ENCODE data around the gene UCK1. TPM values are rescaled to one million over a fixed set of nuclear protein-coding genes. Genes with fewer than 3 reads are reported as not detected.
A peak's percentile ranks its signal among the peaks of the same experiment; 100 is the strongest.

Gene UCK1
- total RNA-seq, 1 donor from 2014 or later, result 32.2 TPM

DNA sequence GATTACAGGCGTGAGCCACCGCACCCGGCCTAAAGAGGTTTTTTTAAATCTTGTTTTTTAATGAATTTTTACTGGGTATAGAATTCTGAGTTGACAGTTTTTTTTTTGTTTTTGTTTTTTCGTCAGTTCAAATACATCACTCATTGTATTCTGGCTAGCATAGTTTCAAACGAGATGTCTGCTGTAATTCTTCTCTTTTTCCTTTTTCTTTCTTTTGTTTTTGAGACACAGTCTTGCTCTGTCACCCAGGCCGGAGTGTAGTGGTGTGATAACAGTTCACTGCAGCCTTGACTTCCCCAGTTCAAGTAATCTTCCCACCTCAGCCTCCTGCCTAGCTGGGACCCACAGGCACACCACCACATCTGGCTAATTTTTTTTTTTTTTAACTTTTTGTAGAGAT, 12.1 kb upstream of the UCK1 start:
- peaks cover 10% of the 10 kb centered on the region for H3K27me3 Mint-ChIP-seq (ENCODE audit: unreplicated experiment)
- DNase-seq (ENCODE audit: extremely low spot score, unreplicated experiment), result no peak
- H3K9me3 Mint-ChIP-seq (ENCODE audit: unreplicated experiment), result peaks cover 13% of the 10 kb centered on the region
- no peak overlapping the region for H3K4me3 Mint-ChIP-seq (ENCODE audit: unreplicated experiment)
- no peaks in the 10 kb centered on the region for H3K4me1 Mint-ChIP-seq (ENCODE audit: unreplicated experiment)
- peaks cover 6% of the 10 kb centered on the region for H3K36me3 Mint-ChIP-seq (ENCODE audit: unreplicated experiment)
- TF ChIP-seq, protein P1, sequence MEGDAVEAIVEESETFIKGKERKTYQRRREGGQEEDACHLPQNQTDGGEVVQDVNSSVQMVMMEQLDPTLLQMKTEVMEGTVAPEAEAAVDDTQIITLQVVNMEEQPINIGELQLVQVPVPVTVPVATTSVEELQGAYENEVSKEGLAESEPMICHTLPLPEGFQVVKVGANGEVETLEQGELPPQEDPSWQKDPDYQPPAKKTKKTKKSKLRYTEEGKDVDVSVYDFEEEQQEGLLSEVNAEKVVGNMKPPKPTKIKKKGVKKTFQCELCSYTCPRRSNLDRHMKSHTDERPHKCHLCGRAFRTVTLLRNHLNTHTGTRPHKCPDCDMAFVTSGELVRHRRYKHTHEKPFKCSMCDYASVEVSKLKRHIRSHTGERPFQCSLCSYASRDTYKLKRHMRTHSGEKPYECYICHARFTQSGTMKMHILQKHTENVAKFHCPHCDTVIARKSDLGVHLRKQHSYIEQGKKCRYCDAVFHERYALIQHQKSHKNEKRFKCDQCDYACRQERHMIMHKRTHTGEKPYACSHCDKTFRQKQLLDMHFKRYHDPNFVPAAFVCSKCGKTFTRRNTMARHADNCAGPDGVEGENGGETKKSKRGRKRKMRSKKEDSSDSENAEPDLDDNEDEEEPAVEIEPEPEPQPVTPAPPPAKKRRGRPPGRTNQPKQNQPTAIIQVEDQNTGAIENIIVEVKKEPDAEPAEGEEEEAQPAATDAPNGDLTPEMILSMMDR (IDR thresholded peaks at IDR 0.05), result no peak
- no peak overlapping the region for H3K27ac Mint-ChIP-seq (ENCODE audit: unreplicated experiment)

DNA sequence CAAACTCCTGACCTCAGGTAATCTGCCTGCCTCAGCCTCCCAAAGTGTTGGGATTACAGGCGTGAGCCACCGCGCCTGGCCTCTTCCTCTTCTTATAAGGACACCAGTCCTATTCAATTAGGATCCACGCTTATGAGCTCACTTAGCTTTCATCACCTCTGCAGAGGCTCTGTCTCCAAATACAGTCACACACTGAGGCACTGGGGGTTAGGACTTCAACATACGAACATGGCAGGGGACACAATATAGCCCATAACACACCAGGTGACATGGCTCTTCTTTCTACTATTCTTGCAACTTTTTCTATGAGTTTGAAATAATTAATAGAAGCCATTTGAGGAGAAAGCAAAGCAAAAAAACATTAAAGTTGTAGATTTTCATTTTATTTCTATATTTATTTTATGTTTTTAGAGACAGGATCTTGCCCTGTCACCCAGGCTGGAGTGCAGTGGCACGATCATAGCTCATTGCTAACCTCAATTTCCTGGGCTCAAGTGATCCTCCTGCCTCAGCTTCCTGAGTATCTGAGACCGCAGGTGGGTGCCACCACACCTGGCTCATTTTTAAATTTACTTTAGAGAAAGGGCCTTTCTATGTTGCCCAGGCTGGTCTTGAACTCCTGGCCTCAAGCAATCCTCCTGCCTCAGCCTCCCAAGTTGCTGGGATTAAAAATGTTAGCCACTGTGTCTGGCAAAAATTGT, 8.3 kb upstream of the UCK1 start:
- DNase-seq (ENCODE audit: extremely low spot score, unreplicated experiment), result no peak
- peaks cover 13% of the 10 kb centered on the region for H3K9me3 Mint-ChIP-seq (ENCODE audit: unreplicated experiment)
- H3K4me3 Mint-ChIP-seq (ENCODE audit: unreplicated experiment), result no peak overlapping the region
- no peak overlapping the region for H3K27ac Mint-ChIP-seq (ENCODE audit: unreplicated experiment)
- TF ChIP-seq, protein P1 (IDR thresholded peaks at IDR 0.05), result no peak
- peaks cover 6% of the 10 kb centered on the region for H3K36me3 Mint-ChIP-seq (ENCODE audit: unreplicated experiment)
- H3K4me1 Mint-ChIP-seq (ENCODE audit: unreplicated experiment), result no peaks in the 10 kb centered on the region
- no peaks in the 10 kb centered on the region for H3K27me3 Mint-ChIP-seq (ENCODE audit: unreplicated experiment)

DNA sequence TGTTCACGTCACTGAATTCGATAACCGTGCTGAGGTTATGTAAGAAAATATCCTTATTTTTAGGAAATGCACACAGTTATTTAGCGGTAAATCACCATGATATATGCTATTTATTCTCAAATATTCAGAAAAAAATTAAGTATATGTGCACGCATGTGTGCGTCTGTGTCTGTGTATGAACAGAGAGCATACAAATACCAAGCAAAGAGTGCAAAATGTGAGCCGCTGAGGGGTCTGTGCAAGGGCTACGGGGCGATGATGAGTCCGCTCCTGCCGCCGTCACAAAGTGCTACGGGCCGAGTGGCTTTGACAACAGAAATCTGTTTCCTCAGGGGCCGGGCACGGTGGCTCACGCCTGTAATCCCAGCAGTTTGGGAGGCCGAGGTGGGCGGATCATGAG, 6.9 kb upstream of the UCK1 start:
- peaks cover 4% of the 10 kb centered on the region for H3K9me3 Mint-ChIP-seq (ENCODE audit: unreplicated experiment)
- H3K4me1 Mint-ChIP-seq (ENCODE audit: unreplicated experiment), result no peaks in the 10 kb centered on the region
- H3K27ac Mint-ChIP-seq (ENCODE audit: unreplicated experiment), result no peak overlapping the region
- TF ChIP-seq, protein P1 (IDR thresholded peaks at IDR 0.05), result no peak
- no peak overlapping the region for H3K4me3 Mint-ChIP-seq (ENCODE audit: unreplicated experiment)
- DNase-seq (ENCODE audit: extremely low spot score, unreplicated experiment), result no peak
- H3K36me3 Mint-ChIP-seq (ENCODE audit: unreplicated experiment), result no peaks in the 10 kb centered on the region
- H3K27me3 Mint-ChIP-seq (ENCODE audit: unreplicated experiment), result no peaks in the 10 kb centered on the region

DNA sequence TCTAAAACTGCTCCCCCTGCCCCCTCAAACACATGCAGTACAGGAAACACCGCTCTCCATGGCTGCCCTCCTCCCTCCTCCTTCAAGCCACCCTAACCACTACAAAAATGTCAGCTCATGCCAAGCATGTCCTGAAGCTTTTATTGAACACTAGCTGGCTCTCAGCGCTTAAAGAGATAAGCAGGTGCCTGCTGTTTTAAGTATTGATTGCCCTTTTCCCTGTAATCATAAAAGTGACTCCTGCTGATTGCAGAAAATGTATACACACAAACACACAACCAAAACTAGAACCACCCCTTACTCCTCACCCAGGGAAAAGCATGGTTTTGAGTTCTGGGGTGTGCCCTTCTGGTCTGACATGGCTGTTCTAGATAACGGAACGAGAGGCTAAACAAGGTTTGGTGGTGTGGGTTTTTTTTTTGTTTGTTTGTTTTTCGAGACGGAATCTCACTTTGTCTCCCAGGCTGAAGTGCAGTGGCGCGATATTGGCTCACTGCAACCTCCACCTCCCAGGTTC, 3.7 kb upstream of the UCK1 start:
- Mint-ChIP-seq H3K4me3 (ENCODE audit: unreplicated experiment) (no peak overlapping the region), H3K36me3 (ENCODE audit: unreplicated experiment) (no peaks in the 10 kb centered on the region), H3K9me3 (ENCODE audit: unreplicated experiment) (no peaks in the 10 kb centered on the region), H3K4me1 (ENCODE audit: unreplicated experiment) (peaks cover 7% of the 10 kb centered on the region), H3K27me3 (ENCODE audit: unreplicated experiment) (no peaks in the 10 kb centered on the region), H3K27ac (ENCODE audit: unreplicated experiment) (no peak overlapping the region)
- TF ChIP-seq, protein P1 (IDR thresholded peaks at IDR 0.05), result no peak
- DNase-seq (ENCODE audit: extremely low spot score, unreplicated experiment), result no peak

DNA sequence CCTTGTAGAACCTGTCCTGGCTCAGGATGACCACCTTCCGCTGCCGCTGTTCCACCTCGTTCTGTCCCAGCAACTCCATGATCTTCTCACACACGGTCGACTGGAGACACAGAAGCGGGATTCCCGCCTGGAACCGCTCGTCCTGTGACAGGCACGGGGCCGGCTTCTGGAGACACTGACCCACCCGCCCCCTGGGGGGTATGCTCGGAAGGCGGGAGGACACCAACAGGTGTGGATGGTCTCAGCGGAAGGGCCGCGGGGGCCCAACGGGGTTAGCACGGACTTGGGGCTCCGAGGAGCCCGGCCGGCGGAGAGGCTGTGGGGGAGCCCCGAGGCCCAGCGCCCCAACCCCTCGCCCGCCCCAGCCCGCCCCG, 530 bp downstream of the UCK1 start:
- peak overlapping the region; percentile 79 for H3K4me3 Mint-ChIP-seq (ENCODE audit: unreplicated experiment)
- TF ChIP-seq, protein P1 (IDR thresholded peaks at IDR 0.05), result peak; percentile 24
- peaks cover 15% of the 10 kb centered on the region for H3K4me1 Mint-ChIP-seq (ENCODE audit: unreplicated experiment)
- peaks cover 21% of the 10 kb centered on the region for H3K36me3 Mint-ChIP-seq (ENCODE audit: unreplicated experiment)
- no peak for DNase-seq (ENCODE audit: extremely low spot score, unreplicated experiment)
- H3K9me3 Mint-ChIP-seq (ENCODE audit: unreplicated experiment), result no peaks in the 10 kb centered on the region
- no peak overlapping the region for H3K27ac Mint-ChIP-seq (ENCODE audit: unreplicated experiment)
- H3K27me3 Mint-ChIP-seq (ENCODE audit: unreplicated experiment), result no peaks in the 10 kb centered on the region

Measured in osteocyte (in vitro differentiated cells).